Measurements from ENCODE around the gene LDLRAD2.

GRCh38 chr1:21836729-21837128 lies 24.7 kb downstream of the LDLRAD2 start:
- TF ChIP-seq EZH2 (IDR thresholded peaks at IDR 0.05; ENCODE audit: insufficient read depth, low read length) (no peak), CTCF (IDR thresholded peaks at IDR 0.05; ENCODE audit: insufficient read depth, low read depth, low read length) (no peak)
